CD4-positive, alpha-beta T cell treated with Interleukin-17A for 1 hour (primary cell): ENCODE measurements around the gene SMAD9.

Experiments
- DNase-seq: peaks from one replicate; pipeline ENCODE4 v3.0.0-alpha.2; 2020

SMAD9 gene

GRCh38 chr13:36919833-36920615, at the start of gene SMAD9:
TSS of gene SMAD9 (minus strand) at chr13:36920238. CDS start at chr13:36879689, 40,549 bp downstream.
- DNase-seq: no peak

- no peak for DNase-seq
Observed at GRCh38 chr13:36966404-36966803, 46.4 kb upstream of the SMAD9 start.

DNA sequence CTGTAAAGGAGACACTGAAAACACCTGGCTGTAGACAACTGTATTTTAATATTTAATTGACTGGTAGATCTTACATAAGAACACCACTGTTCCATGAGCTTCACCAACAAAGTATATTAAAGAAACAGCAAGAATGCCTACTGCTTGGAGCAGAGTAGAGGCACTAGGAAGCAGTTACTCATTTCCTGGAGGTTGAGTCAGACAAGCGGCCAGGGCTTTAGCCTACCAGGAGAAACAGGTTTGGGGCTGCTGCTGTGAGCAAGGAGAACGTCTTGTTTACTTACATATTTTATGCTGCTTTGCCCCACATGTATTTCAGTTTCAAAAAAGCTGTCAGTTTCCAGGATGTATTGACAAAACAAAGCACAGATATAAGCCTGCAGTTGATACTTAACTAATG, 45.7 kb upstream of the SMAD9 start:
- no peak for DNase-seq

DNA sequence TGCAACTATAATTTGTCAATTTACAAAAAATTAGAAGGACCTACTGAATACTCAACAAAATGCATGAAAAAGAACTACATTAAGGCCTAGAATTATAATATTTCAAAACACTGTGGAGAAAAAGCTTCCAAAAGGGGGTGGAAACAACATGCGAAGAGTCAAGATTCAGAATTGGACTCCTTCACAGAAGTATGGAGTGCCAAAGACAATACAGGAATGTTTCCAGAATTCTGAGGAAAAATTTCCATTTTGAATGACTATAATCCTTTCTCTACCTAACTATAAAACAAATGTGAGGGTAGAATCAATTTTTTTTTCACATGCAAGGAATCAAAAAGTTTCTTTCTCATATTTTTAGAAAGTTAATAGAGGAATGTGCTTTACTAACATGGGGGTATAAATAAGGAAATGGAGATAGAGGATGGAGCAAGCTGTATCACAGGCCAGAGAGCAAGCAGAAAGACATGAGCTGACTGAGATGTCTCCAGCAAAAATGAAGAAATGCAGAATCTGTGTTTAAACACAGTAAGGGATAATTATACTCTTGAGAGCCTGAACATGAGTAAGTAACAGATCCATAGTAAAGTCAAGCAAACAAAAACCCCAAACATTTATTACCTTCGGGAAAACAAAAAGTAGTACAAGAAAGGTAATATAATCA, 39.5 kb upstream of the SMAD9 start:
- no peak for DNase-seq

GRCh38 chr13:36954542-36954941, 34.5 kb upstream of the SMAD9 start:
- no peak for DNase-seq

DNA sequence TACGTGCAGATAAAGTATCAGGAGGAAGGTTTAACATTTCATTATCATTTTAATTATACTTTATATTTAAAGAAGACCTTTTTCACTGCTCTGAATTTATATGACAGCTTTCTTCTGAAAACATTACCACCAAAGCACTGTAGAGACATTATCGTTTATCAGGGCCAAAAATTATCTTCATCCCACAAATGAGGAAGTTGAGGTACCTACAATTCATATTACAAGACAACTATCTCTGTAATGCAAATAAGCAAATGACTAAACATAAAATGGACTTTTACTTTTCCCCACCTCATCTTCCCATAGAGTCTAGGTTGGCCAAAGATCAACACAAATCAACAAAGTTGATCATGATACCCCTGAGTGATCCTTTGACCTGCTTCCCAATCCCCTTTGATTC, 30.9 kb upstream of the SMAD9 start:
- no peak for DNase-seq

DNA sequence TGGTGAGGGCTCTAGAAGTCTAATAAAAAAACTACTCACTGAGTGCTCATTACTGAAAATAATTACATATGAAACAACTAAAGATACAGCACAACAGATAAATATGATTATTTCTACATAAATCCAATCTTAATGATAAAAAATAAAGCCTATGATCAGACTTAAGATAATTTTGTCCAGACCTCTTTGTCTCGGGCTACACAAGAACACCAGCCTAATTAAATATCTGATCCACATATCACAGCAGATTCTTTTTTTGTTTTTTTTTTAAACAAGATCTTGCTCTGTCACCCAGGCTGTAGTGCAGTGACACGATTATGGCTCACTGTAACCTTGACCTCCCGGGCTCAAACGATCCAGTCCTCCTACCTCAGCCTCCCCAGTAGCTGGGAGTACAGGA, 30.3 kb upstream of the SMAD9 start:
- no peak for DNase-seq

DNA sequence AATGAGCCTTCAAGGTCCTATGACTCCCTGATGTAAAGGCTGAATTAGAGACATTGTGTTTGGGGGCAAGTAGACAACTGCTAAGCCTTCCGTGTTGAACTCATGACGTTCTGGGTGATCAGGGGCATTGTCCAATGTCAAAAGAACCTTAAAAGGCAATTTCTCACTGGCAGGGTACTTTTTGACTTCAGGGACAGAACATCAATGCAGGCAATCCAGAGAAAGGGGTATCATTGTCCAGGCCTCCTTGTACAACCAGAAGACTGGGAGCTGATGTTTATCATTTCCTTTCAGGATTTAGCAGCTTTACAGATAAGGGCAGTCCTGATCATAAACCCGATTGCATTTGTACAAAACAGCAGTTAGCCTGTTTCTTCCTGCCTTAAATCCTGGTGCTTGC, 25.0 kb upstream of the SMAD9 start:
- no peak for DNase-seq

DNA sequence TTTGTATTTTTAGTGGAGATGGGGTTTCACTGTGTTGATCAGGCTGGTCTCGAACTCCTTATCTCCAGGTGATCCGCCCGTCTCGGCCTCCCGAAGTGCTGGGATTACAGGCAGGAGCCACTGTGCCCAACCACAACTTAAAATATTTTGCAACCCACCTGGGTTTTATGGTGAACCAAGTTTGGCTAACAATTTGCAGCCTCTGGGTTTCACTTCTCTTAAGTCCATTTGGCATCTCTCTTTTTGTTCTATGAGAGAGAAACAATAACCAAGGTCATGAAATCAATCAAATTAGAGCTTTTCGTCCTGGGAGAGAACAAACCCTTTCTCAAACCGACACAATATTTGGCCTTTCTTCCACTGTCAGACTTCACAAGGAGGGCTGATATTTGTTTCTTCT, 5.6 kb upstream of the SMAD9 start:
- DNase-seq: no peak

DNA sequence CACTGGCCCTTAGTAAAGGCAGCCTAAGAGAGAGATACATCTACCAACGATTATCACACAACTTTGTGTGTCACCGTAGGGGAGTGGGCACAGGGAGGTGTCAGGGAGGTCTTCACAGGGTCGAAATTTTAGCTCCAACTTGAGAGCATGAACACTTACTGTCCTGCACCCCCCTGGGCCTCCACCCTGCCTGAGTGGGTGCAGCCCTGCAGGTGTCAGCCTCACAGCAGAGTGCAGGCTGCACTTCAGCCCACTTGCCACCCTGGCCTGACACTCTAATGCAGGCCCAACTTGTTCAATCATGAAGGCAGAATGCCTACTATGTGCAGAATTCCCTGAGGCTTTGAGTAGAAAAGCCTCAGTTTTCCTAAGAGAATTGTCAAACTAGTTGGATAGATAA, 4.0 kb upstream of the SMAD9 start:
- no peak for DNase-seq

- no peak for DNase-seq
Observed at GRCh38 chr13:36921631-36922301, 1.7 kb upstream of the SMAD9 start.

DNA sequence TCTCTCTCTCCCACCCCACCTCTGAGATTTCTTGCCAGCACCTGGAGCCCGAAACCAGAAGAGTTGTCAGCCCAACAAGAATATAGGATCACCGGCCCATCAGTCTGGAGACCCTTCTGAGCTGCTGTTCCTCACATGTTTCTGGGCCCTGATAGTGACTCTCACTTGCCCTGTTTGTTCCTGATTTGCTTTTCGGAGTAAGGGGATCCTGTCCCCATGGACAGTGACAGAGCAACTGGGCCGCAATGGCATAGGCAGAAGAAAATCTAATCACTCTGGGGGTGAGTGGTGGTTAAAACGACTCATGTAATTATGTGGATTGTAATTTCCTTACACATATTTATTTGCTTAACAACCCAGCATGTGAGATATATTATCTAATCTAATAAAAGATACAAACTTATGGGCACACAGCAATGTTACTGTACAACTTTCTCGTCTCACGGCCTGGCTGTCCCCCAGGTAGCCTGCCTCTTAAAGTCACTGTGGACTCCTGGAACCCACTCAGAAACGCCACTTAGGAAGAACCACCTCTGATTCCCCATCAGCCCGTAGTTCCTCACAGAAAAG, 663 bp upstream of the SMAD9 start:
- no peak for DNase-seq

DNA sequence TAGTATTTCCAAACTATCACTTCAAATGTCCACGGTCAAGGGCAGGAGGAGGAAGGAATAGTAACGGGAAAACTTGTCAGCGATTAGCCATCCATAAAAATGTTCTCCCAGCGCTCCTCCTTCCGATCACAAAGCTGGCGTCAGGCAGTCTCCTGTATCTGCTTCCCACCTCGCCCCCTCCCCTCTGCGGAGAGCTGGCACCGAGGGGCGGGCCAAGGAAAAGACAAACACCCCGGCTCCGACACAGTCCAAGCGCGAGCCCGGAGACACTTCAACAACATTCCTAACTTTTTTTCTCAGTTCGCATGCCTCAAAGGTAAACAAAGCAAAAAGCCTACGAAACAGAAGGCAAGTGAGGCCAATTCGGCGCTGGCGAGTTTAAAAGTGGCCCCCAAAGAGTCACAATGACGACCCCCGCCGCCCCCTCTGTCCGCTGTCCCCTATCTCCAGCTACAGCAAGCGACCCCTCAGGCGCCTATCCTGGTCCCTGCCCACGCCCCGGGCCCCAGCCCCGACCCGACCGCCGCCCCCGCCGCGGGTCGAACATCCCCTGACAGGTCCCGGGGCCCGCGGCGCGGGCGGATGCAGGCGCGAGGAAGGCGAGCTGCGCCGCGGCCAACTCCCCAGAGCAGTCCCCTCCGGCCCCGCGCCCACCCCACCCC, 736 bp downstream of the SMAD9 start:
- no peak for DNase-seq

- DNase-seq: no peak
Observed at GRCh38 chr13:36918246-36919131, 1.5 kb downstream of the SMAD9 start.

DNA sequence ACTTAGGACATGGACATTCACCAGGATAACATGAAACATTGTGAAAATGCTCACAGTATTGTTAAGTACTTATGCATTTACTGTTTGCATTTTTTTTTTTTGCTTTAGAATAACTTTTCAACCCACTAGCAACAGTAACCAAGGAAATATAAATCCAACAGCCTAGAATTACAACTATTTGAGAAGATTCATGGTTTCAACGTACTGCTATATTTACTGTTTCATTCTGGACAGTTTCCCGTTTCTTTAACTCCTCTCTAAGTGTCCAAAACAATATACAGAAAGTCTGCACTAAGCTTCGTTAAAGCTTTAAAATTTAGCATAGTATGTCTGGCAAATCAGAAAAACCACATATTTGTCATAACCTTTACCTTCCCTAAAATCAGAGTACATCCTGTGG, 2.7 kb downstream of the SMAD9 start:
- DNase-seq: no peak

DNA sequence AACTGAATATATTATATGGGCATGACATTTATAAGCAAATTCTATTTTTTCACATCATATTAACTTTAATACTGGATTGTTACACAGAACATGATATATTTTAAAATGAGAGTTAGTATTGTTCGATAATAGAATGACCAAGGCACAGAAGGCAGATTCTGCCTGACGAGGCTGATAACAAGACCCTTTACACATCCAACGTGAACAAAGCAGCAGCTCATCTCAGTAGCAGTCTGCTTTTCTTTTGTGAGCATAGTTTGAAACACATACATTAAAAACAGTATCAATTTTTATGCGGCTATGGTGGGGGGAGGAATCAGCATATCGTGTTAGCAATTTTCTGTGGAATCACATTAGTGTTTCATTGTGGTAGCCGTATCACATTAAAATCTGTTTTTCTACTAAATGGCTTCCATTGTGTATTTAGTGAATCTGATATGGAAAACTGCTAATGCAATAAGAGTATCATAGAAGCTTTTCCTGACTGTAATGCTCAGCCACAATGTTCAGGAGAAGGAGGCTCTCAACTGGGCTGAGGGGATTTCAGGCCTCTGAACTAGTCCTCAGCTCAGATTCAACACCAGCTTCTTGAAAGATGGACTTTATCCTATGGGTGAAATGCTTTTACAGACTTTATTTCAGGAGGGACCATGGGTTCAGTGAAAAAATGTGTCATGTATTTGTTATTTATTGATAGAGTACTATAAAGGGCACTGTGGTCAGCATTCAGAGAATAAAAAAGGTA, 4.0 kb downstream of the SMAD9 start:
- DNase-seq: no peak

GRCh38 chr13:36915106-36915505, 4.9 kb downstream of the SMAD9 start:
- no peak for DNase-seq

- DNase-seq: no peak
Observed at GRCh38 chr13:36914648-36915047, 5.4 kb downstream of the SMAD9 start.

- DNase-seq: no peak
Observed at GRCh38 chr13:36913463-36913862, 6.6 kb downstream of the SMAD9 start.

- no peak for DNase-seq
Observed at GRCh38 chr13:36912973-36913372, 7.1 kb downstream of the SMAD9 start.

- no peak for DNase-seq
Observed at GRCh38 chr13:36912369-36912768, 7.7 kb downstream of the SMAD9 start.
